SK-N-DZ (cell line): ENCODE results near the gene PROCR.
"Not testable (repeated sequence)": the region's sequence is repeated elsewhere in the genome, so short reads cannot be mapped to it uniquely, and the experiment has no call there.

Experiments
- DNase-seq: peaks from one replicate; pipeline ENCODE4 v3.0.0-alpha.2; 2015; ENCODE audit warnings: low spot score
- small RNA-seq, 2 experiments: library from RNA; depleted of rRNA; stranded (forward); fragments of <200 nt; gene quantifications; one replicate each; pipeline ENCODE3, GENCODE V24; 2014

The PROCR gene

GRCh38 chr20:35192118-35192872 is 20.4 kb downstream of the PROCR start:
- DNase-seq, result no peak

- DNase-seq, result not testable (repeated sequence)
These were observed 21.3 kb downstream of the PROCR start for GRCh38 chr20:35193031-35193791.

- DNase-seq, result no peak
These were observed 24.4 kb downstream of the PROCR start for GRCh38 chr20:35196313-35196712.

- no peak for DNase-seq
These were observed 27.9 kb downstream of the PROCR start for GRCh38 chr20:35199740-35200139.

- DNase-seq, result no peak
These were observed 28.4 kb downstream of the PROCR start for GRCh38 chr20:35200267-35200666.

GRCh38 chr20:35201467-35201866 is 29.6 kb downstream of the PROCR start:
- not testable (repeated sequence) for DNase-seq

- no peak for DNase-seq
These were observed 34.9 kb downstream of the PROCR start for GRCh38 chr20:35206802-35207201.

GRCh38 chr20:35207950-35208611 is 36.2 kb downstream of the PROCR start:
- DNase-seq, result peak; percentile 84

- no peak for DNase-seq
These were observed 43.4 kb downstream of the PROCR start for GRCh38 chr20:35215066-35215956.

GRCh38 chr20:35216541-35216940 is 44.7 kb downstream of the PROCR start:
- no peak for DNase-seq

GRCh38 chr20:35223941-35224340 is 52.1 kb downstream of the PROCR start:
- no peak for DNase-seq

GRCh38 chr20:35224536-35224935 is 52.7 kb downstream of the PROCR start:
- no peak for DNase-seq

GRCh38 chr20:35225319-35226125 is 53.6 kb downstream of the PROCR start:
- no peak for DNase-seq

- peak; percentile 49 for DNase-seq
These were observed 54.4 kb downstream of the PROCR start, which contains the start of gene MMP24 for GRCh38 chr20:35226126-35226883. Gene MMP24, plus strand, starts transcription at chr20:35226690. Its CDS starts 49 bp downstream, at chr20:35226739.

Small RNA genes lying within 50 kb of the gene (small RNA-seq; reads per million reads assigned to genes)
- 0 reads per million in 2 experiments for gene MT1P3
- gene RNA5SP483, result 0 reads per million in 2 experiments
